SK-N-SH treated with all-trans-retinoic acid at 6 μM for 48 hours (cell line): ENCODE results near the gene TEX13B.

ENCODE experiments used
- GLIS3 ChIP-seq: fragments of 250-450 bp; sonication (Bioruptor Pico); IDR thresholded peaks from 2 replicates; pipeline ENCODE4 v1.5.0; 2020; ENCODE audit warnings: mild to moderate bottlenecking, moderate library complexity
- SNAI2 ChIP-seq: fragments of 250-450 bp; sonication (Bioruptor Pico); IDR thresholded peaks from 2 replicates; pipeline ENCODE4 v1.5.0; 2020; ENCODE audit warnings: mild to moderate bottlenecking, moderate library complexity
- ZFP3 ChIP-seq: fragments of 250-450 bp; sonication (Bioruptor Pico); IDR thresholded peaks from 2 replicates; pipeline ENCODE4 v1.5.0; 2020; ENCODE audit warnings: mild to moderate bottlenecking, moderate library complexity
- ZFP30 ChIP-seq: fragments of 450-650 bp; formaldehyde crosslinking; IDR thresholded peaks from 2 replicates; pipeline ENCODE4 v1.5.0; 2022; ENCODE audit warnings: mild to moderate bottlenecking, moderate library complexity

GRCh38 chrX:107940095-107940494, 42.1 kb downstream of the TEX13B start:
- TF ChIP-seq ZFP3 (CRISPR knock-in tag) (no peak), ZFP30 (CRISPR knock-in tag) (no peak), SNAI2 (CRISPR knock-in tag) (no peak), GLIS3 (no peak)
